Fibroblast of lung (primary cell): ENCODE data around the gene TNFRSF11A. TPM values are rescaled to one million over a fixed set of nuclear protein-coding genes. Genes with fewer than 3 reads are reported as not detected.

Source experiments
- DNase-seq, 2 donors: peaks; one replicate each; pipeline versions ENCODE4 v3.0.0 to v3.0.0-alpha.2; 2010; ENCODE audit warnings: low read depth in 2 of 2
- H2AFZ ChIP-seq: 2 replicates; pipeline ENCODE4 v1.5.1; 2012; ENCODE audit warnings: low read length, control low read depth, inconsistent platforms
- H3K27ac ChIP-seq: 2 replicates; pipeline ENCODE4 v1.5.1; 2011; ENCODE audit warnings: low read length, control low read depth; ENCODE audit not compliant: insufficient read depth
- H3K27me3 ChIP-seq: 2 replicates; pipeline ENCODE4 v1.5.1; 2011; ENCODE audit warnings: mild to moderate bottlenecking, low read length; ENCODE audit not compliant: control insufficient read depth, insufficient read depth
- H3K36me3 ChIP-seq: 2 replicates; pipeline ENCODE4 v1.5.1; 2011; ENCODE audit warnings: low read length; ENCODE audit not compliant: control insufficient read depth, insufficient read depth
- H3K4me1 ChIP-seq: 2 replicates; pipeline ENCODE4 v1.5.1; 2011; ENCODE audit warnings: low read length; ENCODE audit not compliant: control insufficient read depth, insufficient read depth; ENCODE audit errors: extremely low read depth
- H3K4me2 ChIP-seq: 2 replicates; pipeline ENCODE4 v1.5.1; 2011; ENCODE audit warnings: low read length, control low read depth; ENCODE audit not compliant: insufficient read depth; ENCODE audit errors: extremely low read depth
- H3K4me3 ChIP-seq, 4 experiments: fragments of 200-600 bp in 1 of 4; sonication (generic) in 1 of 4; replicated peaks in 1 of 4; 2 replicates each; pipeline ENCODE4 v1.5.1; 2011 to 2016; ENCODE audit warnings: low read length in 4 of 4, low read depth in 3 of 4, mild to moderate bottlenecking in 3 of 4, control low read depth in 2 of 4, inconsistent platforms in 1 of 4, mixed read lengths in 1 of 4; ENCODE audit not compliant: insufficient read depth in 1 of 4; ENCODE audit errors: control extremely low read depth in 1 of 4
- H3K79me2 ChIP-seq: 2 replicates; pipeline ENCODE4 v1.5.1; 2012; ENCODE audit warnings: mild to moderate bottlenecking, low read length, inconsistent platforms; ENCODE audit not compliant: control insufficient read depth, insufficient read depth
- H3K9ac ChIP-seq: 2 replicates; pipeline ENCODE4 v1.5.1; 2011; ENCODE audit warnings: mild to moderate bottlenecking, low read length, control low read depth; ENCODE audit not compliant: insufficient read depth
- H3K9me3 ChIP-seq: 2 replicates; pipeline ENCODE4 v1.5.1; 2012; ENCODE audit warnings: low read depth, low read length; ENCODE audit not compliant: control insufficient read depth, insufficient read depth
- H4K20me1 ChIP-seq: 2 replicates; pipeline ENCODE4 v1.5.1; 2011; ENCODE audit warnings: low read length; ENCODE audit not compliant: control insufficient read depth, insufficient read depth; ENCODE audit errors: extremely low read depth
- EZH2 ChIP-seq: IDR thresholded peaks from 2 replicates; pipeline ENCODE4 v1.5.1; 2012; ENCODE audit warnings: low read length, control low read depth, mild to moderate bottlenecking; ENCODE audit errors: missing control alignments
- polyA plus RNA-seq, 2 donors: library from polyadenylated mRNA; depleted of rRNA in 1 of 2; stranded (reverse) in 1 of 2; unstranded in 1 of 2; fragments of >200 nt; gene quantifications; 2 replicates each; pipeline ENCODE4 v1.2.1, GENCODE V29; 2011 to 2012; ENCODE audit warnings: missing spikeins in 1 of 2
- total RNA-seq: library from RNA; depleted of rRNA; stranded (reverse); fragments of >200 nt; gene quantifications from 2 replicates; pipeline ENCODE4 v1.2.1, GENCODE V29; 2014
- TF ChIP-seq, protein P1 (sequence below), 2 donors: IDR thresholded peaks in 1 of 2; conservative IDR thresholded peaks in 1 of 2; 1 replicate in 1 of 2; 2 replicates in 1 of 2; pipeline ENCODE4 v1.5.1; 2011 to 2012; ENCODE audit warnings: low read length in 2 of 2, control low read depth in 1 of 2, inconsistent platforms in 1 of 2, low read depth in 1 of 2, mild to moderate bottlenecking in 1 of 2

TNFRSF11A gene
- total and polyA plus RNA-seq, 2 donors (not counting 1 experiment from before 2014, with no cell fraction given): 0.11 to 0.66 TPM

DNA sequence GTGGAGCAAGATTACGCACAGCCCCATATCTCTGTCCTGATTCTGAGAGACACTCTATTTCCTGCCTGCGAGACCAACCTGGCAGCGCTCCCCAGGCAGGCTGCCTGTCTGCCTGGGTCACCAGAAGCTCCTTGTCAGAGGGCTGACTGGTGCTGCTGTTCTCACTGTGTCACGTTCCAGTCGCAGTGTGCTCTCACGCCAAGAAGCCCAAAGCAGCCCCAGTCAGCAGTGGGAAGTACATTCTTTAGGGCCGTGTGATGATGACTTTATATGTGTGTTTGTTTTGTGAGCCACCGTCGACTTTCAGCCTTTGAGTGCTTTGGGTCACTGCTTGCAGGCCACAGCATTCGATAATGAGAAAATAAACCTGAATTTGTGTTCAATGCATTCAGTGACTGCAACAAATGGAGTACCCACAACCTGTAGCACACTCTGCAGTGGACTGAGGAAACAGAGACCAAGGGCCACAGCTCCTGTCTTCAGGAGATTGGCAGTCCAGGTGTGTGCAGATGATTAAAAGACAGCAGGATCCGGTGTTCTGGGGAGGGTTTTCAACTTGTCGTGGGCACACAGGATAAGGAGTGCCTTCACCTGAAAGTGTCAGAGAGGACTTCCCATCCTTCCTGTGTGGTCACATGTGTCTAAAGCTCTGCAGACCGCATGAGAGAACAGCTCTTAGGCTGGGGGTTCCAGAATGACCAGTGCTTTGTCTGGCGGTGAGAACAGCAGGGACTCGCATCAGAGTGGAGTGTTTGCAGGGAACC is 4.8 kb downstream of the TNFRSF11A start:
- Histone ChIP-seq H3K27ac (no peak overlapping the region), H2AFZ (no peak overlapping the region), H3K79me2 (no peaks in the 10 kb centered on the region), H3K4me3 (no peak overlapping the region), H3K4me1 (peaks cover 15% of the 10 kb centered on the region), H4K20me1 (peaks cover 2% of the 10 kb centered on the region), H3K9ac (no peak overlapping the region), H3K9me3 (no peaks in the 10 kb centered on the region), H3K27me3 (peaks cover 28% of the 10 kb centered on the region), H3K36me3 (no peaks in the 10 kb centered on the region), H3K4me2 (peak overlapping the region; percentile 7)
- TF ChIP-seq, protein P1, sequence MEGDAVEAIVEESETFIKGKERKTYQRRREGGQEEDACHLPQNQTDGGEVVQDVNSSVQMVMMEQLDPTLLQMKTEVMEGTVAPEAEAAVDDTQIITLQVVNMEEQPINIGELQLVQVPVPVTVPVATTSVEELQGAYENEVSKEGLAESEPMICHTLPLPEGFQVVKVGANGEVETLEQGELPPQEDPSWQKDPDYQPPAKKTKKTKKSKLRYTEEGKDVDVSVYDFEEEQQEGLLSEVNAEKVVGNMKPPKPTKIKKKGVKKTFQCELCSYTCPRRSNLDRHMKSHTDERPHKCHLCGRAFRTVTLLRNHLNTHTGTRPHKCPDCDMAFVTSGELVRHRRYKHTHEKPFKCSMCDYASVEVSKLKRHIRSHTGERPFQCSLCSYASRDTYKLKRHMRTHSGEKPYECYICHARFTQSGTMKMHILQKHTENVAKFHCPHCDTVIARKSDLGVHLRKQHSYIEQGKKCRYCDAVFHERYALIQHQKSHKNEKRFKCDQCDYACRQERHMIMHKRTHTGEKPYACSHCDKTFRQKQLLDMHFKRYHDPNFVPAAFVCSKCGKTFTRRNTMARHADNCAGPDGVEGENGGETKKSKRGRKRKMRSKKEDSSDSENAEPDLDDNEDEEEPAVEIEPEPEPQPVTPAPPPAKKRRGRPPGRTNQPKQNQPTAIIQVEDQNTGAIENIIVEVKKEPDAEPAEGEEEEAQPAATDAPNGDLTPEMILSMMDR (conservative IDR thresholded peaks at IDR 0.05 in 1 of 2, IDR thresholded peaks at IDR 0.05 in 1 of 2; ENCODE audit: low read depth in 1 of 2, low read length in 2 of 2): no peak
- no peak for TF ChIP-seq EZH2
- DNase-seq: peak; percentile 51 to 83

DNA sequence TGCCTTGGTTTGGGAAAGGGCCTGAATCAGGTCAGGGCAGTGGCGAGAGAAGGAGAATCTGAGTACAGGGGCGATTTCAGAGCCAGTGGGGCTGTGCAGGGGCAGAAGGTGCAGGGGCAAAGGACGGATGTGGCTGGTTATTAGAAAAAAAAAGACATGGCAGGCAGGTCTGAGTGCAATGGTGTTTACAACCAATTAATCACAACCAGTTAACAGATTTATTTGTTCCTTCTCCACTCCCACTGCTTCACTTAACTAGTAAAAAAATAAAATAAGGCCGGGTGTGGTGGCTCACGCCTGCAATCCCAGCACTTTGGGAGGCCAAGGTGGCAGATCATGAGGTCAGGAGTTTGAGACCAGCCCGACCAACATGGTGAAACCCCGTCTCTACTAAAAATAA is 5.5 kb downstream of the TNFRSF11A start:
- H4K20me1 ChIP-seq: peaks cover 2% of the 10 kb centered on the region
- H2AFZ ChIP-seq: no peak overlapping the region
- H3K9ac ChIP-seq: no peak overlapping the region
- no peak overlapping the region for H3K4me3 ChIP-seq
- TF ChIP-seq EZH2: no peak
- TF ChIP-seq, protein P1 (conservative IDR thresholded peaks at IDR 0.05 in 1 of 2, IDR thresholded peaks at IDR 0.05 in 1 of 2; ENCODE audit: low read depth in 1 of 2, low read length in 2 of 2): no peak
- H3K27ac ChIP-seq: no peak overlapping the region
- peaks cover 15% of the 10 kb centered on the region for H3K4me1 ChIP-seq
- no peak overlapping the region for H3K4me2 ChIP-seq
- peaks cover 24% of the 10 kb centered on the region for H3K27me3 ChIP-seq
- DNase-seq: no peak
- no peaks in the 10 kb centered on the region for H3K9me3 ChIP-seq
- no peaks in the 10 kb centered on the region for H3K79me2 ChIP-seq
- H3K36me3 ChIP-seq: no peaks in the 10 kb centered on the region

DNA sequence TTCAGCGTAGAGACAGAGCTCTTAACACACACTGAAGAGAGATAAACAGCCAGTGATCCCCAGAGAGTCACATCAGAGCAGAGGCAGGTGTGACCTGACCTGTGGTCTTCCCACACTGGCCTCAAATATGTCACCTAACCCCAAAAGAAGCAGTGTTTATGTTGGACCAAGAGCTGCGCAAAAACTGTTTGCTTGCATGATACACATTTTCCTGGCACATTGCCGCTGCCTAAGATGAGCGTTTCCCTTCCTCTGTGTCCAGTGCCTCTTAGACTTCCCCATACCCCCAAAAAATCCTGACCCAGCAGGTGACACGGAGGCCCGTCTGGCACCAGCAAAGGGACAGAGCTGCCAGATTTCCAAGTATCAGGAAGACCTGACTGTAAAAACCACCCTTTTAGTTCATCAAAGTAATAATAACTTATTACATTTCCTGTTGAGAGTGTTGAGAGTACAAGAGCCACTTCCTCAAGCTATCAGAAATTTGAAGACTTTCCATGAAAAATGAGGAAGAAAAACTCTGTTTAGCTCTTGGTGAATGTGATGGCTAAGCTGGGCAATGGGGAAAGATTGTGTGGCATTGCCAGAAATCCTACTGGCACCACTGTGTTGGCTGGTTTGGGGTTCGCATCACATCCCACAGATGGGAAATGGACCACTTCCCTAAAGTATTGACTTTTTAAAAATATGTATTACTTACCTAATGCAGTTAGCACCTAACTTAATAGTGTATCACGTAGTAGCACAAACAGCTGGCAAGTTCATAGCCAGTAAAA is 6.7 kb downstream of the TNFRSF11A start:
- DNase-seq: peak; percentile 63 to 81
- H3K27me3 ChIP-seq: peaks cover 12% of the 10 kb centered on the region
- no peaks in the 10 kb centered on the region for H3K9me3 ChIP-seq
- H3K4me2 ChIP-seq: peak overlapping the region; percentile 26
- H2AFZ ChIP-seq: no peak overlapping the region
- no peak overlapping the region for H3K9ac ChIP-seq
- peaks cover 15% of the 10 kb centered on the region for H3K4me1 ChIP-seq
- no peak overlapping the region for H3K4me3 ChIP-seq
- no peak overlapping the region for H3K27ac ChIP-seq
- H3K36me3 ChIP-seq: no peaks in the 10 kb centered on the region
- peak; percentile 37 for TF ChIP-seq EZH2
- TF ChIP-seq, protein P1 (conservative IDR thresholded peaks at IDR 0.05 in 1 of 2, IDR thresholded peaks at IDR 0.05 in 1 of 2; ENCODE audit: low read depth in 1 of 2, low read length in 2 of 2): no peak
- no peaks in the 10 kb centered on the region for H3K79me2 ChIP-seq
- peaks cover 2% of the 10 kb centered on the region for H4K20me1 ChIP-seq
